Neutrophil (primary cell): ENCODE results near the gene USPL1.

Experiments
- H3K27ac ChIP-seq: fragments of 200-600 bp; sonication (generic); 2 replicates; pipeline ENCODE4 v1.5.1; 2016; ENCODE audit warnings: mild to moderate bottlenecking, moderate library complexity
- H3K27me3 ChIP-seq: fragments of 200-600 bp; sonication (generic); 2 replicates; pipeline ENCODE4 v1.6.0; 2016; ENCODE audit warnings: mild to moderate bottlenecking
- H3K36me3 ChIP-seq: fragments of 200-600 bp; sonication (generic); 2 replicates; pipeline ENCODE4 v1.5.1; 2017
- H3K4me1 ChIP-seq, 2 experiments: fragments of 200-600 bp in 1 of 2; sonication (generic) in 1 of 2; 1 replicate in 1 of 2; 2 replicates in 1 of 2; pipeline versions ENCODE4 v1.5.1 to v1.6.1; 2013 to 2016; ENCODE audit warnings: low read depth in 1 of 2, low read length in 1 of 2, mild to moderate bottlenecking in 1 of 2, moderate library complexity in 1 of 2; ENCODE audit not compliant: control insufficient read depth in 1 of 2, insufficient read depth in 1 of 2
- H3K4me3 ChIP-seq, 2 experiments: fragments of 200-600 bp in 1 of 2; sonication (generic) in 1 of 2; 1 replicate in 1 of 2; 2 replicates in 1 of 2; pipeline ENCODE4 v1.5.1; 2013 to 2016; ENCODE audit warnings: low read depth in 1 of 2, low read length in 1 of 2, mild to moderate bottlenecking in 1 of 2, moderate library complexity in 1 of 2
- H3K9me3 ChIP-seq: fragments of 200-600 bp; sonication (generic); 2 replicates; pipeline ENCODE4 v1.5.1; 2016
- TF ChIP-seq, protein P1 (sequence below): fragments of 200-600 bp; sonication (generic); IDR thresholded peaks from 2 replicates; pipeline ENCODE4 v1.5.1; 2016; ENCODE audit warnings: antibody characterized with exemption

USPL1 gene

DNA sequence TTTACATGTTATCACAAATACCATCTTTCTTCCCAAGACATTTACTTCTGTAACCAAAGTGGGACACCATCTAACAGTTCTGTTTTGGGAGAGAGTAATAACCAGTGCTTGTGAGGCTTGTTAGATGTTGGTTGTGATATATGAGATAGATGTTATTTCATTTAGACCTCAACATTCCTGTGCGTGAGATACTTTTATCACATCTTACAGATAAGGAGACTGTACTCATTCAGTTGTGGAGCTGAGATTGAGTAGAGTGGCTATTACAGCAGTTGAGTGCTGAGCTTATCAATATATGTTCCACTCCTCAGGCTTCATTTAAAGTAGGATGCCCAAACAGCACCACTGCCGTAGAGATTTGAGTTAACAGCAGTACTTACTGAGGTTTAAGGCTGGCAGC lies 43.1 kb downstream of the USPL1 start:
- Histone ChIP-seq H3K36me3 (peaks cover 28% of the 10 kb centered on the region), H3K27me3 (no peaks in the 10 kb centered on the region), H3K27ac (peak overlapping the region; percentile 24), H3K9me3 (no peaks in the 10 kb centered on the region), H3K4me3 (no peak overlapping the region), H3K4me1 (peaks cover 22 to 30% of the 10 kb centered on the region in 2 experiments)
- TF ChIP-seq, protein P1, sequence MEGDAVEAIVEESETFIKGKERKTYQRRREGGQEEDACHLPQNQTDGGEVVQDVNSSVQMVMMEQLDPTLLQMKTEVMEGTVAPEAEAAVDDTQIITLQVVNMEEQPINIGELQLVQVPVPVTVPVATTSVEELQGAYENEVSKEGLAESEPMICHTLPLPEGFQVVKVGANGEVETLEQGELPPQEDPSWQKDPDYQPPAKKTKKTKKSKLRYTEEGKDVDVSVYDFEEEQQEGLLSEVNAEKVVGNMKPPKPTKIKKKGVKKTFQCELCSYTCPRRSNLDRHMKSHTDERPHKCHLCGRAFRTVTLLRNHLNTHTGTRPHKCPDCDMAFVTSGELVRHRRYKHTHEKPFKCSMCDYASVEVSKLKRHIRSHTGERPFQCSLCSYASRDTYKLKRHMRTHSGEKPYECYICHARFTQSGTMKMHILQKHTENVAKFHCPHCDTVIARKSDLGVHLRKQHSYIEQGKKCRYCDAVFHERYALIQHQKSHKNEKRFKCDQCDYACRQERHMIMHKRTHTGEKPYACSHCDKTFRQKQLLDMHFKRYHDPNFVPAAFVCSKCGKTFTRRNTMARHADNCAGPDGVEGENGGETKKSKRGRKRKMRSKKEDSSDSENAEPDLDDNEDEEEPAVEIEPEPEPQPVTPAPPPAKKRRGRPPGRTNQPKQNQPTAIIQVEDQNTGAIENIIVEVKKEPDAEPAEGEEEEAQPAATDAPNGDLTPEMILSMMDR: no peak

DNA sequence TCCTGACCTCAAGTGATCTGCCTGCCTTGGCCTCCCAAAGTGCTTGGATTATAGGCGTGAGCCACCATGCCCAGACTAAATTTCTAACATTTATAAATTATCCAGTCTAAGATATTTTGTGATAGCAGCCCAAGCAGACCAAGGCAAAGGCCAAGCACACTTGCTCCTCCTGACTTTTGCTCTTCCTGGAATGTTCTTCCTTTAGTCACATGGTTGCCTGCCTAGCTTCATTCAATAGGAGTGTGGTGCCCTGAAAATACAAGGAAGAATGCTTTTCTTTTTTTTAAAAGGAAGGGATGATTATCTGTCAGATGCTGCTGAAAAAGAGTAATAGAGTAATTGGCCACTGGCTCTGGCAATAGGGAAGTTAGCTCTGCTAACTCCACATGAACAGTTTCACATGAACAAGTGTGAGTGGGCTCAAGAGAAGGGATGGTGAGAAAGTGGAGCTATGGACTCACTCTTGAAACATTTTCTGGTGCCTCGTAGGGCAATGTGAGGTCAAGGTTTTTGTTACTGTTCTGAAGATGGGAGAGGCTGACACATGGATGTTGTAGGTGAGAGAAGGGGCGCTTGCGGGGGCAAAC lies 47.1 kb downstream of the USPL1 start:
- no peaks in the 10 kb centered on the region for H3K36me3 ChIP-seq
- peaks cover 22 to 30% of the 10 kb centered on the region in 2 experiments for H3K4me1 ChIP-seq
- no peak overlapping the region for H3K4me3 ChIP-seq
- TF ChIP-seq, protein P1: no peak
- no peak overlapping the region for H3K27ac ChIP-seq
- H3K9me3 ChIP-seq: no peaks in the 10 kb centered on the region
- H3K27me3 ChIP-seq: no peaks in the 10 kb centered on the region

DNA sequence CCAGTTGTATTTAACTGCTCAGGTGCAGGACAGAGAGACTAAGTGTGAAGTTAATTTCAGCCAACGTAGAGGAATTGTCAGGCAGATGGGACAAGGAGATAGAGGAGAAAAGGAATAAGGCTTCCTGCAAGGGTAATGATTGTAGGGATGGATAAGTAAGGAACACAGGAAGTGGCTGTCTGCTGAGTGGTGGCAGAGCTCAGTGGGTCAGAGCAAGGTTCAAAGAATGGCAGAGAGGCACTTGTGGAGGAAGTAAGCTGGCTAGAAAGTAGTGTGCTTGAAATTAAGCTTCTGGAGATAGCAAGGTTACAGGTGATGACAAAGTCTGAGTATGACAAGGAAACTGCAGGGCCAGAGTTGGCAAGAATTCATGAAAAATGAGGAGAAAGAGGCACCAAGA lies 47.9 kb downstream of the USPL1 start:
- TF ChIP-seq, protein P1: no peak
- H3K27me3 ChIP-seq: no peaks in the 10 kb centered on the region
- H3K4me1 ChIP-seq: peaks cover 22 to 30% of the 10 kb centered on the region in 2 experiments
- H3K9me3 ChIP-seq: no peaks in the 10 kb centered on the region
- no peak overlapping the region for H3K27ac ChIP-seq
- no peaks in the 10 kb centered on the region for H3K36me3 ChIP-seq
- H3K4me3 ChIP-seq: no peak overlapping the region

DNA sequence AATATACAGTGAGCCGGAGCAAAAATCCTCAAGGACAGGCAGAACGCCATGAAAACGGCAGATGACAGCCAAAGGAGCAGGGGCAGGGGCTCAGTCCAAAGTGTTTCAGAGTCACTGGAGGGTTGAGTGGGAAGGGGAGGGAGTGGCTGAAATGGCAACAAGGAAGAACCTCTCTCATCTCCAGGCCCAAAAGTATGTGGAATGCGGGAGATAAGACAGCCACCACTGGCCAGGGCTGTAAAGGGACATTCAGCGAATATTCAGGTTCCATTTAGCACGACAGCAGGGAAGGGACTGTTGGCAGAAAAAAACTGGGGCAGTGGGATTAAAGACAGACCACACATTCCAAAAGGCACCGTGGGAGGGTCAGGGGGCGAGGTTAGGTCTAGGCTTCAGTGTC lies 48.4 kb downstream of the USPL1 start:
- H3K9me3 ChIP-seq: no peaks in the 10 kb centered on the region
- TF ChIP-seq, protein P1: no peak
- peaks cover 22 to 30% of the 10 kb centered on the region in 2 experiments for H3K4me1 ChIP-seq
- no peak overlapping the region for H3K4me3 ChIP-seq
- H3K27ac ChIP-seq: no peak overlapping the region
- no peaks in the 10 kb centered on the region for H3K27me3 ChIP-seq
- no peaks in the 10 kb centered on the region for H3K36me3 ChIP-seq

DNA sequence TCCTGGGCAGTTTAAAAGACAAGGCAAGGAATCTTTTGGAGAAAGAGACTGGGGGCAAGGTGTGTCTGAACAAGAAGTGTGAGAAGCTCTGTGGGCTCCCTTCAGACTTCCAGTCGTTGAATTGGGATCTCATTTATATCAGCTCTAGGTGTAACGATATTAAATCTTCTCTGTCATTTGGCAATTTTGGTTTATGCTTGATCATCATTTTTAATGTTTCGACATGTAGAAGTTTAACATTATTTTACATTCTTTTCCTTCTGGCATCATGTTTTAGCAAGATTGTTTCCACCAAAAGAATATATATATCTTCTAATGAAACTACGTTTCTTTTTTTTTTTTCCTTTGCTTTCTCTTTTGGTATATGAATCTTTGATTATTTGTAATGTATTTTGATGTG lies 49.3 kb downstream of the USPL1 start:
- TF ChIP-seq, protein P1: no peak
- Histone ChIP-seq H3K27ac (no peak overlapping the region), H3K4me3 (no peak overlapping the region), H3K36me3 (no peaks in the 10 kb centered on the region), H3K27me3 (no peaks in the 10 kb centered on the region), H3K9me3 (no peaks in the 10 kb centered on the region), H3K4me1 (peaks cover 18 to 24% of the 10 kb centered on the region in 2 experiments)
